A549 (cell line): ENCODE data around the gene H2AZ2. TPM values are rescaled to one million over a fixed set of nuclear protein-coding genes. Genes with fewer than 3 reads are reported as not detected.
"Not testable (repeated sequence)": the region's sequence is repeated elsewhere in the genome, so short reads cannot be mapped to it uniquely, and the experiment has no call there.

Source experiments
- ATAC-seq, 2 experiments: fragments of 200-7000 bp in 1 of 2; fragments of >200 bp in 1 of 2; cut with Nextera tagmentation in 1 of 2; cut with Tn5 transposase in 1 of 2; 3 replicates each; pipeline versions ENCODE4 v1.8.0 to v1.9.1; 2018 to 2020; ENCODE audit warnings: mild to moderate bottlenecking in 1 of 2, moderate library complexity in 1 of 2
- CTCF ChIA-PET: fragments of 300-600 bp; sonication (Branson Sonifier 250); formaldehyde crosslinking; extraction: SDS; loops from one replicate; lab custom pipeline; 2021; ENCODE audit warnings: antibody characterized with exemption, inconsistent platforms; lab: Yijun Ruan, JAX
- POLR2A ChIA-PET: fragments of 350-600 bp; formaldehyde crosslinking; extraction: SDS; loops from one replicate; lab custom pipeline; 2021; ENCODE audit warnings: antibody characterized with exemption, inconsistent platforms; lab: Yijun Ruan, JAX
- DNase-seq, 2 experiments: peaks; one replicate each; pipeline versions ENCODE4 v3.0.0 to v3.0.0-alpha.2; 2011 to 2016; ENCODE audit warnings: low read depth in 1 of 2, low spot score in 1 of 2
- FAIRE-seq: peaks from 2 replicates; lab custom pipeline; 2011; peaks lifted over from hg19 to GRCh38; lab: Jason Lieb, UNC
- H3K27ac ChIP-seq, 2 experiments: fragments of >200 bp; sonication (Bioruptor Twin); formaldehyde crosslinking; 3 replicates each; pipeline ENCODE4 v1.5.1; 2016 to 2017
- H3K4me1 ChIP-seq: fragments of >200 bp; sonication (Bioruptor Twin); formaldehyde crosslinking; 3 replicates; pipeline ENCODE4 v1.6.1; 2016
- H3K4me2 ChIP-seq: fragments of >200 bp; sonication (Bioruptor Twin); formaldehyde crosslinking; 3 replicates; pipeline ENCODE4 v1.6.1; 2016
- H3K4me3 ChIP-seq: fragments of >200 bp; sonication (Bioruptor Twin); formaldehyde crosslinking; 3 replicates; pipeline ENCODE4 v1.5.1; 2016
- H3K9me3 ChIP-seq: fragments of >200 bp; sonication (Bioruptor Twin); formaldehyde crosslinking; 3 replicates; pipeline ENCODE4 v1.6.1; 2016
- BHLHE40 ChIP-seq: IDR thresholded peaks from 2 replicates; pipeline ENCODE4 v1.6.1; 2012; ENCODE audit warnings: low read depth, low read length, inconsistent platforms
- CBX8 ChIP-seq: fragments of 200-600 bp; sonication (generic); IDR thresholded peaks from 2 replicates; pipeline ENCODE4 v1.6.1; 2016
- CEBPB ChIP-seq, 2 experiments: fragments of >200 bp in 1 of 2; sonication (Bioruptor Twin) in 1 of 2; formaldehyde crosslinking in 1 of 2; IDR thresholded peaks; 2 replicates each; pipeline ENCODE4 v1.6.1; 2012 to 2016
- CHD2 ChIP-seq: fragments of 150-350 bp; IDR thresholded peaks from 2 replicates; pipeline ENCODE4 v1.6.1; 2014; ENCODE audit warnings: low read length; ENCODE audit not compliant: partially characterized antibody
- CHD4 ChIP-seq: fragments of 200-600 bp; sonication (generic); IDR thresholded peaks from 2 replicates; pipeline ENCODE4 v1.6.1; 2016; ENCODE audit warnings: antibody characterized with exemption, mild to moderate bottlenecking, borderline replicate concordance
- EHMT2 ChIP-seq: fragments of 200-600 bp; sonication (generic); IDR thresholded peaks from 2 replicates; pipeline ENCODE4 v1.6.1; 2016; ENCODE audit warnings: antibody characterized with exemption, low read depth, mild to moderate bottlenecking, moderate library complexity
- EP300 ChIP-seq, 2 experiments: fragments of >200 bp; sonication (Bioruptor Twin); formaldehyde crosslinking; IDR thresholded peaks; 2 replicates in 1 of 2; 3 replicates in 1 of 2; pipeline ENCODE4 v1.6.1; 2016 to 2017
- FOSB ChIP-seq: fragments of 250-450 bp; sonication (Bioruptor Pico); IDR thresholded peaks from 2 replicates; pipeline ENCODE4 v1.5.0; 2020; ENCODE audit warnings: mild to moderate bottlenecking, moderate library complexity
- HDAC2 ChIP-seq: fragments of 200-600 bp; sonication (generic); IDR thresholded peaks from 2 replicates; pipeline ENCODE4 v1.6.1; 2016
- HOXA7 ChIP-seq: fragments of 250-450 bp; sonication (Bioruptor Pico); IDR thresholded peaks from 2 replicates; pipeline ENCODE4 v1.5.0; 2020; ENCODE audit warnings: mild to moderate bottlenecking, moderate library complexity
- JUN ChIP-seq, 2 experiments: fragments of >200 bp; sonication (Bioruptor Twin); formaldehyde crosslinking; IDR thresholded peaks; 2 replicates in 1 of 2; 3 replicates in 1 of 2; pipeline ENCODE4 v1.6.1; 2016 to 2017
- KDM1A ChIP-seq: fragments of 200-600 bp; sonication (generic); IDR thresholded peaks from 2 replicates; pipeline ENCODE4 v1.6.1; 2016; ENCODE audit warnings: low read depth, mild to moderate bottlenecking
- KDM5A ChIP-seq: fragments of 200-600 bp; sonication (generic); IDR thresholded peaks from 2 replicates; pipeline ENCODE4 v1.6.1; 2016; ENCODE audit warnings: antibody characterized with exemption, mild to moderate bottlenecking
- MAFK ChIP-seq: fragments of 450-650 bp; IDR thresholded peaks from 2 replicates; pipeline ENCODE4 v1.6.1; 2014; ENCODE audit not compliant: partially characterized antibody
- MAZ ChIP-seq: fragments of 150-350 bp; IDR thresholded peaks from 2 replicates; pipeline ENCODE4 v1.6.1; 2014; ENCODE audit warnings: antibody characterized with exemption, low read depth, low read length, borderline replicate concordance
- MYC ChIP-seq: IDR thresholded peaks from 2 replicates; pipeline ENCODE4 v1.6.1; 2012; ENCODE audit warnings: mild to moderate bottlenecking, inconsistent platforms, low read length, improper control_type of control experiment, borderline replicate concordance
- NPAS2 ChIP-seq: fragments of 250-450 bp; sonication (Bioruptor Pico); IDR thresholded peaks from 2 replicates; pipeline ENCODE4 v1.8.0; 2022; ENCODE audit warnings: mild to moderate bottlenecking, moderate library complexity, borderline replicate concordance
- NR3C1 ChIP-seq: fragments of >200 bp; sonication (Bioruptor Twin); formaldehyde crosslinking; IDR thresholded peaks from 3 replicates; pipeline ENCODE4 v1.6.1; 2017
- PHF8 ChIP-seq: fragments of 200-600 bp; sonication (generic); IDR thresholded peaks from 2 replicates; pipeline ENCODE4 v1.6.1; 2016; ENCODE audit warnings: low read depth, mild to moderate bottlenecking, antibody characterized with exemption, moderate library complexity, borderline replicate concordance
- RAD21 ChIP-seq, 2 experiments: fragments of >200 bp in 1 of 2; sonication (Bioruptor Twin) in 1 of 2; formaldehyde crosslinking in 1 of 2; IDR thresholded peaks in 1 of 2; conservative IDR thresholded peaks in 1 of 2; 2 replicates in 1 of 2; 3 replicates in 1 of 2; pipeline ENCODE4 v1.6.1; 2012 to 2018; ENCODE audit warnings: inconsistent platforms in 1 of 2
- SMC3 ChIP-seq: fragments of >200 bp; sonication (Bioruptor Twin); formaldehyde crosslinking; IDR thresholded peaks from 3 replicates; pipeline ENCODE4 v1.6.1; 2018; ENCODE audit warnings: inconsistent platforms
- SREBF2 ChIP-seq: fragments of 450-650 bp; IDR thresholded peaks from 2 replicates; pipeline ENCODE4 v1.6.1; 2014; ENCODE audit warnings: mild to moderate bottlenecking, moderate library complexity
- TP53 ChIP-seq: fragments of 250-450 bp; sonication (Bioruptor Pico); IDR thresholded peaks from 2 replicates; pipeline ENCODE4 v1.5.0; 2021; ENCODE audit warnings: mild to moderate bottlenecking, moderate library complexity
- WGBS: methylation state at CpG from one replicate; pipeline ENCODE4 v1.1.6; 2017; ENCODE audit errors: missing lambda C conversion rate; 5-methylcytosine and 5-hydroxymethylcytosine counted together
- polyA plus RNA-seq, 4 experiments: library from polyadenylated mRNA; depleted of rRNA in 3 of 4; stranded (reverse); fragments of >200 nt; fragmentation: RNase III in 1 of 4; extraction: RNeasy Plus Mini Kit Qiagen cat#74134 plus additional on column Dnase treatment in 1 of 4; gene quantifications; 2 replicates in 3 of 4; 3 replicates in 1 of 4; pipeline ENCODE4 v1.2.3, GENCODE V29; 2011 to 2017
- TF ChIP-seq, protein P1 (sequence below): fragments of 450-650 bp; IDR thresholded peaks from 2 replicates; pipeline ENCODE4 v1.6.1; 2014; ENCODE audit warnings: antibody characterized with exemption
- TF ChIP-seq, protein P2 (sequence below): fragments of >200 bp; sonication (Bioruptor Twin); formaldehyde crosslinking; IDR thresholded peaks from 3 replicates; pipeline ENCODE4 v1.5.1; 2016
- TF ChIP-seq, protein P3 (sequence below): IDR thresholded peaks from 2 replicates; pipeline ENCODE4 v1.6.1; 2012
- TF ChIP-seq, protein P4 (sequence below): fragments of 250-450 bp; sonication (Bioruptor Pico); IDR thresholded peaks from 2 replicates; pipeline ENCODE4 v1.5.0; 2021; ENCODE audit warnings: mild to moderate bottlenecking, moderate library complexity, borderline replicate concordance
- TF ChIP-seq, protein P5 (sequence below): fragments of >200 bp; sonication (Bioruptor Twin); formaldehyde crosslinking; IDR thresholded peaks from 3 replicates; pipeline ENCODE4 v1.6.1; 2016

The H2AZ2 gene
- polyA plus RNA-seq, 2 of the 4 experiments (the other 2 are of a cell fraction), result 241 to 262 TPM

DNA sequence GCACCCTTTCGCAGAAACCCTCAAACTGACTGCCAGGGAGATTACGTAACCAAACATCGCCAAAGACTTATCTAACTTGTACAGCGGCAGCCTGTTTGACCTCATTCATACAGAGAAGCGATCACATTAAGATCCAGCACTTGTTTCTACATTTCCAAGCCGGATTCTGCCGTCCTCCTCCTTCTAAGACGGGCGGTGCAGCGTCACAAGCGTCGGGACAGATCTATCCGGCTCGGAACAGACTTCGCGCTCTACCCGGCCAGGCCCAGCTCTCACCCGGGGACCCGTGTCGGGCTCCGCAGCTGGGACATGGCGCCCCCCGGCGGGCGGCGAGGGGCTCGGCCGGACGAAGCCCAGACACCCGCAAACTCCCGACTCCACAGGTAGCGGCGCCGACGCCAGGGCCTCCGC, 373 bp downstream of the H2AZ2 start:
- WGBS, result 2% methylated on average over 17 of the region's 36 CpGs
- Histone ChIP-seq H3K27ac (peak overlapping the region; percentile 87 to 97), H3K9me3 (no peaks in the 10 kb centered on the region), H3K4me2 (peak overlapping the region; percentile 71), H3K4me3 (peak overlapping the region; percentile 61), H3K4me1 (peaks cover 15% of the 10 kb centered on the region)
- ATAC-seq, result peak; percentile 80 to 89
- peak; percentile 83 to 94 for DNase-seq
- FAIRE-seq, result no peak
- ChIA-PET CTCF (interaction anchor here (0.6 to 5.3 kb wide), 41 partner anchors 9 to 673 kb away, joined by 3 to 29 read pairs (median 4); partner anchors contain the start of gene OGDH), POLR2A (interaction anchor here (0.6 to 3.2 kb wide), 23 partner anchors 10 to 288 kb away, joined by 3 to 16 read pairs (median 6); partner anchors contain the start of genes DDX56, OGDH, PPIA and PURB)
- TF ChIP-seq, protein P1, sequence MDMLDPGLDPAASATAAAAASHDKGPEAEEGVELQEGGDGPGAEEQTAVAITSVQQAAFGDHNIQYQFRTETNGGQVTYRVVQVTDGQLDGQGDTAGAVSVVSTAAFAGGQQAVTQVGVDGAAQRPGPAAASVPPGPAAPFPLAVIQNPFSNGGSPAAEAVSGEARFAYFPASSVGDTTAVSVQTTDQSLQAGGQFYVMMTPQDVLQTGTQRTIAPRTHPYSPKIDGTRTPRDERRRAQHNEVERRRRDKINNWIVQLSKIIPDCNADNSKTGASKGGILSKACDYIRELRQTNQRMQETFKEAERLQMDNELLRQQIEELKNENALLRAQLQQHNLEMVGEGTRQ, result no peak
- TF ChIP-seq HDAC2 (no peak), CEBPB (IDR thresholded peaks at IDR 0.05) (peak; percentile 63 to 84; a peak in 3 of 4 replicates), TP53 (CRISPR knock-in tag) (no peak), RAD21 (conservative IDR thresholded peaks at IDR 0.05 in 1 of 2, IDR thresholded peaks at IDR 0.05 in 1 of 2) (peak; percentile 64 to 89; a peak in 4 of 5 replicates), CBX8 (no peak), KDM1A (no peak), CHD4 (no peak), NR3C1 (no peak), KDM5A (peak; percentile 55; the same call in 1 of the 2 replicates), HOXA7 (CRISPR knock-in tag) (no peak), SMC3 (peak; percentile 89), PHF8 (peak; percentile 84; the same call in 1 of the 2 replicates), NPAS2 (CRISPR knock-in tag) (no peak)
- TF ChIP-seq, protein P2, sequence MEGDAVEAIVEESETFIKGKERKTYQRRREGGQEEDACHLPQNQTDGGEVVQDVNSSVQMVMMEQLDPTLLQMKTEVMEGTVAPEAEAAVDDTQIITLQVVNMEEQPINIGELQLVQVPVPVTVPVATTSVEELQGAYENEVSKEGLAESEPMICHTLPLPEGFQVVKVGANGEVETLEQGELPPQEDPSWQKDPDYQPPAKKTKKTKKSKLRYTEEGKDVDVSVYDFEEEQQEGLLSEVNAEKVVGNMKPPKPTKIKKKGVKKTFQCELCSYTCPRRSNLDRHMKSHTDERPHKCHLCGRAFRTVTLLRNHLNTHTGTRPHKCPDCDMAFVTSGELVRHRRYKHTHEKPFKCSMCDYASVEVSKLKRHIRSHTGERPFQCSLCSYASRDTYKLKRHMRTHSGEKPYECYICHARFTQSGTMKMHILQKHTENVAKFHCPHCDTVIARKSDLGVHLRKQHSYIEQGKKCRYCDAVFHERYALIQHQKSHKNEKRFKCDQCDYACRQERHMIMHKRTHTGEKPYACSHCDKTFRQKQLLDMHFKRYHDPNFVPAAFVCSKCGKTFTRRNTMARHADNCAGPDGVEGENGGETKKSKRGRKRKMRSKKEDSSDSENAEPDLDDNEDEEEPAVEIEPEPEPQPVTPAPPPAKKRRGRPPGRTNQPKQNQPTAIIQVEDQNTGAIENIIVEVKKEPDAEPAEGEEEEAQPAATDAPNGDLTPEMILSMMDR, result peak; percentile 91
- TF ChIP-seq, protein P3, sequence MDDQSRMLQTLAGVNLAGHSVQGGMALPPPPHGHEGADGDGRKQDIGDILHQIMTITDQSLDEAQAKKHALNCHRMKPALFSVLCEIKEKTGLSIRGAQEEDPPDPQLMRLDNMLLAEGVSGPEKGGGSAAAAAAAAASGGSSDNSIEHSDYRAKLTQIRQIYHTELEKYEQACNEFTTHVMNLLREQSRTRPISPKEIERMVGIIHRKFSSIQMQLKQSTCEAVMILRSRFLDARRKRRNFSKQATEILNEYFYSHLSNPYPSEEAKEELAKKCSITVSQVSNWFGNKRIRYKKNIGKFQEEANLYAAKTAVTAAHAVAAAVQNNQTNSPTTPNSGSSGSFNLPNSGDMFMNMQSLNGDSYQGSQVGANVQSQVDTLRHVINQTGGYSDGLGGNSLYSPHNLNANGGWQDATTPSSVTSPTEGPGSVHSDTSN, result no peak

DNA sequence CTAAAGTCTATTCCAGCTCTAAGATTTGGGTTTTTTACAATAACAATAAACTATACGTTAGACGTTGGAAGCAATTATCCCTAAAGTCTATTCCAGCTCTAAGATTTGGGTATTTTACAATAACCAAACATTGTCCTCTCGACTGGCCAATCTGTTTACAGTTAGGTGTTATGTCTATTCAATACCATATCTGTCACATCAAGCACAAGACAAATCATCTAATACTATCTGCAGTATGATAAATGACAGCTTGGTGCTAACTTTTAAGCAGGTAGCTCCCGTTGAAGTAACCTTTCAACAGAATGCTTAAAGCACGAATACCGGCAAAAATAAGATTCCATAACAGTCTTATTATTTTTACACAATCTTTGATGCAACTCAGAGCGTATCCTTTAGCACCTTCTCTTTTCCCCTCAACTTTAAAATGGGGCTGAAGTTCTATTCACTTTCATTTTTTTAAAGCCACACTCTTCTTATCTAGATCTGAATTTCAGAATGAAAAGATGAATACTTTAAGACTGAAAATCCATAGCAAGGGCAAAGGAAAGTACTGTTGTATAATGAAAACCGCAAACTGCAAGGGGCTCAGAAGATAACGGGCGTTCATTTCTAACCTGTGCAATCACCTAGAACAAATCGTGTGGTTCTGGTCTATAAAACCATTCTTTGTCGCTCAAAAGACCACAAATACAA, 925 bp downstream of the H2AZ2 start:
- POLR2A ChIA-PET, result interaction anchor here (0.6 to 3.2 kb wide), 16 partner anchors 13 to 274 kb away, joined by 3 to 16 read pairs (median 6); partner anchors contain the start of genes DDX56, OGDH, PPIA and PURB

DNA sequence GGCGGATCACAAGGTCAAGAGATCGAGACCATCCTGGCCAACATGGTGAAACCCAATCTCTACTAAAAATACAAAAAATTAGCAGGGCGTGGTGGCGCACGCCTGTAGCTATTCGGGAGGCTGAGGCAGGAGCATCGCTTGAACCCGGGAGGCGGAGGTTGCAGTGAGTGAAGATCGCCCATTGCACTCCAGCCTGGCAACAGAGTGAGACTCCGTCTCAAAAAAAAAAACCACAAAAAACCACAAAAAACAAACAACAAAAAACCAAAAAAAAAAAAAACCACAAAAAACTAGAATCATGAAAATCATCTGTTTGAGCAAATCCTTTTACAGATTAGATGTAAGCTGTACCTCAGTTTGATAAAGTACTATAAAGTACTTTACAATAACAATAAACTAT, 1.5 kb downstream of the H2AZ2 start:
- ChIA-PET POLR2A (interaction anchor here (0.7 kb wide), 3 partner anchors 21 to 501 kb away, joined by 3 to 6 read pairs (median 4); no protein-coding TSS in a partner anchor), CTCF (interaction anchor here (0.7 to 5.3 kb wide), 19 partner anchors 8 to 359 kb away, joined by 3 to 29 read pairs (median 6); no protein-coding TSS in a partner anchor)
- peaks cover 15% of the 10 kb centered on the region for H3K4me1 ChIP-seq
- peak overlapping the region in 1 of 2 experiments; percentile 54; a peak in 2 of 6 replicates for H3K27ac ChIP-seq
- DNase-seq, FAIRE-seq, ATAC-seq, H3K9me3 ChIP-seq: not testable (repeated sequence)
- H3K4me3 ChIP-seq, result peak overlapping the region; percentile 61
- 25% methylated on average over 11 of the region's 11 CpGs for WGBS
- H3K4me2 ChIP-seq, result peak overlapping the region; percentile 71

More for the DNA sequence above, 925 bp downstream of the H2AZ2 start:
- CTCF ChIA-PET, result interaction anchor here (0.6 to 5.3 kb wide), 35 partner anchors 9 to 289 kb away, joined by 3 to 29 read pairs (median 4); partner anchors contain the start of gene OGDH
- H3K4me2 ChIP-seq, result peak overlapping the region; percentile 71
- no peak for DNase-seq
- TF ChIP-seq EHMT2 (no peak), CHD2 (no peak), MAZ (no peak), SREBF2 (no peak), FOSB (CRISPR knock-in tag) (no peak), JUN (IDR thresholded peaks at IDR 0.05) (no peak), MAFK (no peak), BHLHE40 (no peak), KDM5A (no peak), MYC (no peak), EP300 (IDR thresholded peaks at IDR 0.05) (no peak), NPAS2 (CRISPR knock-in tag) (no peak)
- TF ChIP-seq, protein P4, sequence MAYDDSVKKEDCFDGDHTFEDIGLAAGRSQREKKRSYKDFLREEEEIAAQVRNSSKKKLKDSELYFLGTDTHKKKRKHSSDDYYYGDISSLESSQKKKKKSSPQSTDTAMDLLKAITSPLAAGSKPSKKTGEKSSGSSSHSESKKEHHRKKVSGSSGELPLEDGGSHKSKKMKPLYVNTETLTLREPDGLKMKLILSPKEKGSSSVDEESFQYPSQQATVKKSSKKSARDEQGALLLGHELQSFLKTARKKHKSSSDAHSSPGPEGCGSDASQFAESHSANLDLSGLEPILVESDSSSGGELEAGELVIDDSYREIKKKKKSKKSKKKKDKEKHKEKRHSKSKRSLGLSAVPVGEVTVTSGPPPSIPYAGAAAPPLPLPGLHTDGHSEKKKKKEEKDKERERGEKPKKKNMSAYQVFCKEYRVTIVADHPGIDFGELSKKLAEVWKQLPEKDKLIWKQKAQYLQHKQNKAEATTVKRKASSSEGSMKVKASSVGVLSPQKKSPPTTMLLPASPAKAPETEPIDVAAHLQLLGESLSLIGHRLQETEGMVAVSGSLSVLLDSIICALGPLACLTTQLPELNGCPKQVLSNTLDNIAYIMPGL (CRISPR knock-in tag), result no peak
- TF ChIP-seq, protein P5, sequence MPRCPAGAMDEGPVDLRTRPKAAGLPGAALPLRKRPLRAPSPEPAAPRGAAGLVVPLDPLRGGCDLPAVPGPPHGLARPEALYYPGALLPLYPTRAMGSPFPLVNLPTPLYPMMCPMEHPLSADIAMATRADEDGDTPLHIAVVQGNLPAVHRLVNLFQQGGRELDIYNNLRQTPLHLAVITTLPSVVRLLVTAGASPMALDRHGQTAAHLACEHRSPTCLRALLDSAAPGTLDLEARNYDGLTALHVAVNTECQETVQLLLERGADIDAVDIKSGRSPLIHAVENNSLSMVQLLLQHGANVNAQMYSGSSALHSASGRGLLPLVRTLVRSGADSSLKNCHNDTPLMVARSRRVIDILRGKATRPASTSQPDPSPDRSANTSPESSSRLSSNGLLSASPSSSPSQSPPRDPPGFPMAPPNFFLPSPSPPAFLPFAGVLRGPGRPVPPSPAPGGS, result no peak
- H3K9me3 ChIP-seq, result no peaks in the 10 kb centered on the region
- under 1% methylated on average over 12 of the region's 12 CpGs for WGBS
- no peak for ATAC-seq
- peak overlapping the region; percentile 61 for H3K4me3 ChIP-seq
- H3K4me1 ChIP-seq, result peaks cover 15% of the 10 kb centered on the region
- FAIRE-seq, result no peak
- H3K27ac ChIP-seq, result peak overlapping the region; percentile 87 to 97
